ENCODE measurements around the gene HOXC9. TPM values are rescaled to one million over a fixed set of nuclear protein-coding genes. Genes with fewer than 3 reads are reported as not detected.

HOXC9 gene
- polyA plus RNA-seq, 1 donor: 17.4 TPM

DNA sequence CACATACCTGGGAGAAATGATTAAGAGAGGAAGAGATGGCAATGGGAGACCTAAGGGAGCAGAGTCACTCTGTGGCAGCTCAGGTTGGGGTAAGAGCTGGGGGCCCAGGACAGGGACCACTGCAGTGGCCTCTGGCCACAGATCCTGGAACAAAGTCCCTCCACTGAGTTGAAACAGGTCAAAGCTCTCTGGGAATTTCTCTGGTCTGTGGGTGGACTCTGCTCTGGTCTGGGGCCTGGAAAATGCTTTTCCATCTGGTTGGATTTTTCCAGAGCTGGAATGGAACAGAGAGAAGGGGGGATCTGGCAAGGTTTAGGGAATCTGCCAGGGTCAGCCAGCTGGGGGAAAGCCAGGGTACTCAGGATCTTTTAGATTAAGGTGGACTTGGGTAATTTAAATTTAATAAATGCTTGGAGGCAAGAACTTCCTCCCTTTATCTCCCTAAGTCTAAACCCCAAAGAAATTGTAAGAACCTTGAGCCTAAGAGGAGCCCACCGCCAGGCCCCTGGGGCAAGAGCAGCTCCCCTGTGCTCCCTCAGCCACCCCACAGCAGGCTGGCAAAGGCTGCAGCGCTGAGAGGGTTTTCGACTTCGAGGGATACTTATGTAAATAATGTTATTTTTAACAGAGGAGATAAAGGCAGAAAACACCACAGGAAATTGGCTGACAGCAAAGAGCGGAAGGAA lies 11.3 kb upstream of the HOXC9 start:
- no peak for DNase-seq

DNA sequence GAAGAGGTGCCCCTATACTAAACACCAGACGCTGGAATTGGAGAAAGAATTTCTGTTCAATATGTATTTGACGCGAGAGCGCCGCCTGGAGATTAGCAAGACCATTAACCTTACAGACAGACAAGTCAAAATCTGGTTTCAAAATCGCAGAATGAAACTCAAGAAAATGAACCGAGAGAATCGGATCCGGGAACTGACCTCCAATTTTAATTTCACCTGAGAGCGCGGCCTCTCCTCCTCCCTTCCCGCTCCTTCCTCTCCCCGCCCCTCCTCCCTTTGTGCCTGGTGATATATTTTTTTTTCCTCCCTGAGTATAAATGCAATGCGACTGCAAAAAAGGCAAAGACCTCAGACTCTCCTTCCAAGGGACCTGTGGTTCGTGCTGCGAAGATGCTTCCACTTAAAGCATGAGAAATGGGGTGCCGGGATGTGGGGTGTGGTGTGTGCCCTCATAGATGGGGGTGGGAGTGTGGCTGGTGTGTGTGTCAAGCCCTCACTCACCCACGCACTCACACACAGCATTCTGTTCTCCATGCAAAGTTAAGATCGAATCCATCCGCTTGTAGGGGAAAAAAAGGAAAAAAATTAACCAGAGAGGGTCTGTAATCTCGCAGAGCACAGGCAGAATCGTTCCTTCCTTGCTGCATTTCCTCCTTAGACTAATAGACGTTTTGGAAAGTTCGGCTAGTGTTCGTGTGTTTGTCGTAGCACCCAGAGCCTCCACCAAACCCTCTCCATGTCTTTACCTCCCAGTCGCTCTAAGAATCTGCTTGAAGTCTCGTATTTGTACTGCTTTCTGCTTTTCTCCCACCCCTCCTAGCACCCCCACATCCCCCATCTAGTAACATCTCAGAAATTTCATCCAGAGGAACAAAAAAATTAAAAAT lies 10.5 kb upstream of the HOXC9 start:
- DNase-seq: no peak

DNA sequence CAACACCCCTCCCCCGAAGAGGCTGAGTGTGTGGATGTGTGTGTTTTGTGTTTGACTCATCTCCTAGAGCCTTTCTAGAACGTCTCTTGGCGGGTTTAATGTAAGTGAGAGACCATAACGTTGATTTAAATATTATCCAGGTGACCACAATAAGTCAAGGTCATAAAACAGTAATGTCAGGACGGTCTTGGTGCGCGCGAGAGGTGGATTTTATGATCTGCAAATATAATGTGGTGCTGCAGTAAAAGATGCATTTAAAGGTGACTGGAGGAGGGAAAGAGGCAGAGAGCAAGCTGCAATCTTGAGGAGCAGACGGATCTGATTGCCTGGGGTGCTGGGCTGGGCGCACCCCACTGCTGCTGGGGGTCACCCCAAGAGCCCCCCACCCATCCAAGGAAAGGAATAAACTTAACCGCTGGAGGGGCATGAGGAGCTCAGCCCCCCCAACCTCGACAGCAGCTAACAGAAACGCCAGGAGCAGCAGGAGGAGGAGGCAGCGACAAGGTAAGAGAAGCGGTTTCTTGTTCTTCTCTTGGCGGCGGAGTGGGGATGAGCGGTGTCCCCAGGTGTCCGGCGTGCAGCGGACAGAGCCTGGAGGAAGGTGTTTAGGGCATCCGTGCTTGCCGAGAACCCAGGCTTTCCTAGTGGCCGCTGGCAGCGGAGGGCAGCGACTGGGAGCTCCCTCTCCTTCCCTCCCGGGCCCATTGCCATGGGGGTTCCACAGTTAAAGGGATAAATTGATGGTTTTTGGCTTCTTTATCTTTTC lies 9.5 kb upstream of the HOXC9 start:
- no peak for DNase-seq

DNA sequence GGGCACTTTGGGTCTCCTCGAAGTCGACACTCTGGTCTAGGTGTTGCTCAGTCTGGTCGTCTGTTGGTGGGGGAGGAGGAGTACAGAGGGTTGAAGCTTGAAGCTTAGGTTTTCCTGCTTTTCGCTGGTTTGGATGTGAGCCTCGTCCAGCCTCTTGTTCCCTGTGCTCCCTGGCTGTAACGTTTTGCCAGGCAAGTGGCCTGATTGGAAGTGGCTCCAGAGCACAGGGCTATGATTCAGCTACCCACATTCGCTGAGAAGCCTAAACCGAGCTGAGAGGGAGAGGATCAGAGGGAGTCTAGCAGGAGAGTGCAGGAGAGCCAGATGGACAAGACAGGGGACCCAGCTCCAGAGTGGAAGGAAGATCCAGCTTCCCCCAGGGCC lies 8.9 kb upstream of the HOXC9 start:
- DNase-seq: no peak

DNA sequence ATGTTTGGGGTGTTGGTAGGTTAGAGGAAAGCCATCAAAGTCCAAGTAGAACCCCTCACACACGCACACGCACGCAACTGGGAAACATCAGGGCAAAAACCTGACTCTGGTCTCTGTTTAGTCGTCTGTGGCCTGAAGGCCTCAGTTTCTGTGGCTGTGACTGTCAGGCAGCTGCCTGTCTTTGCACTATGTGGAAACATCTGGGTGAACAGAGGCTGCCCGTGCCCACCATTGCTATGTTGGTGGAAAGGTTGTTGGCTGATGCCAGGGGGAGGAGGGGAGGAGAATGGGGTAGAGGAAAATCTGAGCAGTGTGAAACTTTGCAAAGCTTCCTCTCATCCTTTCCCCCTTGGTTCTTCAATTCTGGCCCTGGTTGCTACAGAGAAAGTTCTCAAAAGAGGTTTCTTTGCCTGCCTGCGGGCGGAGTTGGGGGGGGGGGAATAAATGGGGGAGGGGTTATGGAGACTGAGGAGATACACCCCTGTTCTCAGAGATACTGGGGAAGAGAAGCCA lies 7.5 kb upstream of the HOXC9 start:
- DNase-seq: no peak

DNA sequence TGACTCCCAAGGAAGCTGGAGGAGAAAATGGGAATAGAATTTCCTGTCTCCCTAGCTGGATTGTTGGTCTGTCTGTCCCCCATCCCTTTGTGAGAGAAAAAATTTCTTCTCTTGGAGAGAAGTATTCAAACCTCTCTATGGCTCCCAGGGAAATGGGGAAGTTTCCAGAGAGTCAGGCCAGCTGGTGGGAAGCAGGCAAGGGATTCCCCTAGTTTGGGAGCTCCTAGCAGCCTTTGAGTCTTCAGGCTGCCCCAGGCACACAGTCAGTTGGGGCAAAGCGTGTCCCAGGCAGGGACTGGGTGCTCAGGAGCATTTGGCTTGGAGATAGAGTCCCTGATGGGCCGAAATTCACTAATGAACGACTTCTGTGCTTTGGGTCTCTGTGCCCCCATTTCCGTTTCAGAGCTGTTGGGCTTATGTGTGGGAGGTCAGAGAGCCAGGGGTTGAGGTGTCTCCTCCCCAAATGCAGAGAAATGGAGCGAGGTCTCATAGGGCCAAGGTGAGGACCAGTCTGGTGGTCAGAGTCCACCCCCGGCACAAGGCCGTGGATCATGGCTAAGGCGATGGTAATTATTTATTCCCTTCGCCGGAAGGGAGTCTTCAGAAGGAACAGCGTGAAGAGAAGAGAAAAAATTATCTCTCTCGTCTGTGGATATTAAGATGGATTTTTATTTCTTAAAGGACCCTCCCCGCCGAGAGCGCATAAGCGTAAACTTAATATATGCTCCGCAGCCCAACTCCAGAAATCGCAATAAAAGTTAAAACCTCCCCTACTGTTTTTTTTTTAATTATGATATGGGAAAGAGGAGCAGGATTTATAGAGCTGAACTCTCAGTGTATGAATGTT lies 6.6 kb upstream of the HOXC9 start:
- peak; percentile 53 for DNase-seq

DNA sequence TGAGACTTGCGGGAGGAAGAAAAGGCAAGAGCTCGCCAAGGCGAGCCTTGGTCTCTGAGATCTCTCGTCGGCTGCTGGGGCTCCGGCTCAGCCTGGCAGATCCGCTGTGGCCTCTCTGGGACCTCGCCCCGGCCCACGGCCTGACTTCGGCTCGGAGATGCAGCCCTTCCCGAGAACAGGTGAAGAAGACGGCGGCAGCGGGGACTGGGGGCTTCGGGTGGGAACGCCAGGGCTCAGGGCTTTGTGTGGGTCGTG lies 6.0 kb upstream of the HOXC9 start:
- DNase-seq: peak; percentile 66

DNA sequence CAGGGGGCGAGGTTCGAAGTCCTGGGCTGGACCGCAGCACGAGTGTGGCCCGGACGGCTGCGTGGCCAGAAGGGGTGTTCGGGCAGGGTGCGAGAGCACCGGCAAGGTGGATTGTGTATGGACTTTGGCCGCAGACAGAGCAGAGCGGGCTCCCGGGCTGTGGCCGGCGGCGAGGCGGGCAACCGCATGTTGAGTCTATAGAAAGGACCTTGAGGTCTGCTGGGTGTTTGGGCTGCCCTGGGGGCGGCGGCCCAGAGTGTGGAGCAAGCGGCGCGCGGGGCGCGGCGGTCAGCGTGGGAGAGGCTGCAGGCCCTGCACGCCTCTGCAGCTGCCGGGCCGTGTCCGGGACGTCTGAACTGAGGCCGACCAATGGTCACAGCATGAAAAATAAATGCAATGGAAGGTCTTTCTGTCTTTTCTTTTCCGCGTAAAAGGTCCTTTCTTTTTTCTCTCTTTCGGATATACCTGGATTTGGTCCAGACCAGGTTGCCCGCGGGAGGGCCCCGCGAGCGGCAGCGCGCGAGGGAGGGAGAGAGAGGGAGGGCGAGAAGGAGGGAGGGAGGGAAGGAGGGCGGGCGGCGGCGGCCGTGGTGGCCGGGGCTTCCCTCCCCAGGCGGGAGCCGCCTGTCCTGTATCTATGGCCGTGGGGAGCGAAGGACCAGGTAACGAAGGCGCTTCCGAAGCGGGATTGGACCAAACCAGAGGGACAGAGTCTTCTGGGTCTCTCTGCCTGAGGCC lies 5.5 kb upstream of the HOXC9 start:
- DNase-seq: peak; percentile 59

DNA sequence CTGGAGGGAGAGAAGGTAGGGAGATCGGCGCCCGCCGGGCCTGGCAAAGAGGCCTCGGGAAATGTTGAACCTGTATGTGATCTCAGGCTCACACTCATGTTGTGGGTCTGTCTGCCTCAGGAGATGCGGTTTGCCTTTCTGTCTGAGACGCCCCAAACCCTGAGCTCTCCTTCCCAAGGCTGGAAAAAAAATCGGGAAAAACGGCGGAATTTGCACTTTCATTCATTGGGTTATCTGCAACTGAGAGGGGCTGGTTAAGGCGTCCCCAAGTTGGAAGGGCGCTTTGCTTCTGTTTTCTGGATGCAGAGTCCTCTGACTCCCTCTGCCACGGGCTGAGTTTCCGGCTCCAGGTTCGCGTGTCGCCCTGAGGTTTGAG lies 5.0 kb upstream of the HOXC9 start:
- no peak for DNase-seq

DNA sequence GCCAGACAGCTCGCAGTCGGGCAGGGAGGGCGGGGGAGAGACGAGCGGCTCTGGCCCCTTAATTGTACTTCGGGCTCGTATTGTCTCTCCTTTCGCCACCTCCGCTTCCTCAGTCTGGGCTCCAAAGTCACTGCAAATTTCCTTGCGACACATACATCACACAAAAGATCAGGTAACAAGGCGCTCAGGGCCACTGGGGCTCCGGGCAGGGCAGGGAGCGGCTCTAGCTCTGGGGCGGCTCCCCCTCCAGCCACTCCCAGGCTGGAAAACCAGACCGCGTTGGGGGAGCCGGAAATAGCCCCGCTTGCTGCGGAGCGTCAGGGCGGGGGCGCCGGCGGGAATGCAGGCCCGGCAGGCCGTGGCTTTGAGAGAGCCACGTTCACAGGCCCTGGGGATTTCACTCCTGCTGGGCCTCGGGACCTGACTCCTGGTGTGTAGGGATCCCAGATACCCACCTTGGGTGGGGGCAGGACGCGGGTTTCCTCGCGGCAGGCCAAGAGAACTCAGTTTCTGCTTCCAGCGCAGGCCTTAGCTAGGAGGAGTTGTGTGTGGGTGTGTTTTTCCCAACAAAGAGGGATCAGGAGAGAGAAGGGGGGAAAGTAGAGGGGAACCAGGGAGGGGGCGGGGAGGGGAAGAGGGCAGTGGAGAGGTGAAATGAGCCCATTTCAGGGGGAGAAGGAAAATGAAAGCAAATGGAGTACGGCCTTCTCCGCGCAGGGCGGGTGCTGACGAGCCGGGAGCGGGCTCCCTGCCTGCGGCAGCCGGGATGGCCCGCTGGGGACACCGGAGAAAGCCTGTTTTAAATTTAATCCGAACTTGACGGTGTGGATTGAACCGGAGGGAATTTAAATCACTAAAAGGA lies 4.4 kb upstream of the HOXC9 start:
- DNase-seq: no peak

DNA sequence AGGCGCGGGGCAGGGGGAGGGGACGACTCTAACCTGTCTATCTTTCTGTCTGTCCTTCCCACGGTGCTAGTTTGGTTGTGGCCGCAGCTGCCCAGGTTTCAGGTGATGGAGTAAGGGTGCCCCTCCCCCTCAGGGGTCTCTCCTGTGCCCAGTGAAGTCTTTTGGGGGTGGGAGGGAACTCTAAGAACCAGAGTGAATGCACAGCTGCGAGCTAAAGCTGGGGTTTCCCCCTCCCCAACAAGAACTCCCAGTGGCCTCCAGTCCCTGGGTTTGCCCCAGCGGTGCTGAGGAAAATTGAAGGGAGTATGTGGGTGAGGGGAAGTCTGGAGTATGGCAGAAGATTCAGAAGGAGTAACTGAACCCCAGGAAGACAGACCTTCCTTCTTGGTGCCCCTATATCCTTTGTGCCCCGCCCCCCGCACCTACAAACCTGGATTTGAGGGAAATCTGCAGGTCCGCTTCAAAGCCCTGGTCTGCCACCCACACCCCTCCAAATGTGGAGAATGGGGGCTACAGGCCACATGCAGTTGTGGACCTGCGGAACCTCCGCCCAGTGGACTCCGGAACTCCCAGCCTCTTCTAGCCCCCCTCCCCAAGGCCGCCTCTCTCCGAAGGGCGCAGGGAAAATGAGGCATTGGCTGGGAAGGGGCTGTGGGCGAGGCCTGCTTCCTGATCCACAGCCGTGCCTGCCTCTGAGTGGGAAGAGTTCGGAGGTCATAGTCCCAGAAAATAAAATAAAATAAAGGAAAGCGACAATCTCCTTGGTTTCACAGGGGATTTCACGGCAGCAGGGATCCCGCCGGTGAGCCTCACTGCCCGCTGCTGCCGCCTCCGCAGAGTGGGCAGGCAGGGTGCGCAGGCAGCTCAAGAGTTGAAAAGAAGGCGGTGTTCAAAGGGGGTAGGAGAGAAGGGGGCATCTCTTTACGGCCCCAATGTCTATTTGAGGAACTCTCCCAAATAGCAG lies 3.4 kb upstream of the HOXC9 start:
- DNase-seq: no peak

DNA sequence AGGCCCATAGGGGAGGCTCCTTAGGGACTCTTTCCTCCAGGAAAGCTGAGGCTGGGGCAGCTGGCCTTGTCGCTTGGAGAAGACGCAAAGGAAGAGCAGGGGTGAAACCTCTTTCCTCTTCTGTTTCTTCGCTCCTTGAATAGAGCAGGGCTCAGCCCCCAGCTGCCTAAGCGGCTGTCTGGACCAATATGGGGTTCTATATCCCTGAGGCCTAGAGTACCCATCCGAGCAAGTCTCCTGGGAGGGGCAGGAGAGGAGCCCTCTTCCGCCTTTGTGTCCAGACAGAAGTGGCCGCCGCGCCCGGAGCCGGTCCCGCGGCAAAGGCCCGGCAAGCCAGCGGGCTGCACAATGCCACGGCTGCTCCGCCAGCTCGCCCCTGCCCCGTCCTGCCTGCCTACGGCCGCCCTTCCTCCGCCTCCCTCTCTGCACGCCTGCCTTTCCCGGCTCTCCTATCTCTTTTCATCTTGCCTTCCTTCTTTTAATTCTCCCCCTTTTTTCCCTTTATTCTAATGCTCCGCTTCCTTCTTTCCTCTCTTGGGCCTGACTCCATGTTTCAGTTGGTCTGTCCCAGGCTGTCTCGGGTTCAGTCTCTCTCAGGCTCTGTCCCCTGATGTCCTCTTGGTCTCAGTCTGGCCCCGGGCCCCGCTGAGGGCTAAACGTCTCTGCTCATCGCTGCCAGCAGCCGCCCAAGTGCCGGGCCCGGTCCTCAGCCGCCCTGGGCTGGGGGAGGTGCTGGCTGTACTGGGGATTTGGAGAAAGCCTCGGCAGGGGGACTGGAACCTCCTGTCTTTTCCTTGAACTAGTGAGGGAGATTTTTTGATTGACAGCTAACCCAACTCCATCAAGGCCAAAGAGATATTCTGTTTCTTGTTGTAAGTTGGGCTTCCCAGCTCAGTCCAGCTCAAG lies 2.5 kb upstream of the HOXC9 start:
- DNase-seq: no peak

DNA sequence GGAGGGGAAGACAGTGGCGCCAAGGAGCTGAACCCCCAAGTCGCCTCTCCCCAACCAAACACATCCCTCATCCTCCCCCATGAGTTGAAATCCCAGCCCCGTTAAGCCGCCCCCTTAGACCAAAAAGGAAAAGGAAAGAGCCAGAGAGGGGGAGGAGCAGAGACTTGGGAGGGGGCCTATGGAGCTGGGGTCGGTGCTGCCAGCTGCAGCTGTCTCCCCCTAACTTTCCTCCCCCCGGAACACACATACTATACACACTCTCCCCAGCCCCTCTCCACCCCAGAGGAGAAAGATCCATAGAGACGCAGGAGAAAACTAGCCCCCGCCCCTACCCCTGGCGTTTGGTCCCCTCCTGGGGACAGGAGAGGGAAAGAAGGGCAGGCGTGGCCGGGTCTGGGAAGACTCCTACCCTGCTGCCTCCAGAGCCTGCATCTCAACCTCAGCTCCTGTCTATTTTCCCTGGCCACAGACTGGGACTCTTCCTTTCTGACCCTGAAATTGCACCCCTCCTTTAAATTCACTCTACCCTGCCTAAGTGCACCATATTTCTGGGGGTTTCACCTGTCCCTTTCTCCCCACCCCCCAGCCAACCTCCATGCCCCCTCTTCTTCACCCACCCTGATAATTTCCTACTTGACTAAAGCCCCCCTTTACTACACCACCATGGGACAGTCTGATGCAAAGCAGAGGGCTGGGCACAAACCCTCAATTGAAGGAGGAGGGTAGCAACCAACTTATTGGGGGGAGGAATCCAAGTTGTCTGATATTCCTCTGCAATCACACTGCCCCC lies 1.7 kb upstream of the HOXC9 start:
- DNase-seq: no peak

DNA sequence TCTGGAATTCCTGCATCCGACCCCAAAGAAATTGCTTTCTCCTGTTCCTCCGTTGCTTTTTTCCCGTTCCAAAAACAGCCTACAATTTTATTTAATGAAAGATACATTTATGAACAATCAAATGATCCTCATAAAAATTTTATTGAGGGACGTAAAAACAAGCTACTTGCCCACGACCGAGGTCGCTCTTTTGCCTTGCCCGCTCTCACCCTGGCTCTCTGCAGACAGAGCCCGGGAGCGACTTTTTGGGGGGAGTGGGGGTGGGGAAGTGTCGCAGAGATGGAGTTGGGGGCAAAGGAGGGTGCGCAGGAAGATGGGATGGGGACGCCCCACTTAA lies 1.1 kb upstream of the HOXC9 start:
- DNase-seq: peak; percentile 11

DNA sequence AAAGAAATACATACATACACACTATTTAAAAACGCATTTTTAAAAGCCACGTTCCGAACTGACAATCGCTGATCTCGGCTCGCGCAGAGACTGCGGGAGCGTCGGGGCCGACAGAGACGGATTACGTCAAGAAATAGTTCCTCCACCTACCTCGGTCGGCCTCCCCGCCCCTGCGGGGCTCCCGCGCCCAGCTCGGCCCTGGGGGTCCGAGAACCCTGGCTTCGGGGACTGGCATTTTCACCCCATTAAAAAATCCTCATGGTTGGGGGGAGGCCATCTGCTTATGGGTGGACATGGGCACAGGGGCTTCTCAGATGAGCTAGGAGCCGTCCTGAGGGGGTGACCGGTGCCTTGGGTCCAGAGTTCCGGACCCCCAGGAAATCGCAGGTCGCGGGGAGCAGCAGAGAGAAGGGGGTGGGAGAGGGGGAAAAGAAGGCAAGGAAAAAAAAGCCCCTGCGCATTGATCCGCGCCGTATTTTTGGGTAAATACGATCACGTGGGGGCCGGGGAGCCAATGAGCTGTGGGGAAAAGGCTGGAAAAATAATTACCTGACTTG lies 324 bp upstream of the HOXC9 start:
- peak; percentile 89 for DNase-seq

DNA sequence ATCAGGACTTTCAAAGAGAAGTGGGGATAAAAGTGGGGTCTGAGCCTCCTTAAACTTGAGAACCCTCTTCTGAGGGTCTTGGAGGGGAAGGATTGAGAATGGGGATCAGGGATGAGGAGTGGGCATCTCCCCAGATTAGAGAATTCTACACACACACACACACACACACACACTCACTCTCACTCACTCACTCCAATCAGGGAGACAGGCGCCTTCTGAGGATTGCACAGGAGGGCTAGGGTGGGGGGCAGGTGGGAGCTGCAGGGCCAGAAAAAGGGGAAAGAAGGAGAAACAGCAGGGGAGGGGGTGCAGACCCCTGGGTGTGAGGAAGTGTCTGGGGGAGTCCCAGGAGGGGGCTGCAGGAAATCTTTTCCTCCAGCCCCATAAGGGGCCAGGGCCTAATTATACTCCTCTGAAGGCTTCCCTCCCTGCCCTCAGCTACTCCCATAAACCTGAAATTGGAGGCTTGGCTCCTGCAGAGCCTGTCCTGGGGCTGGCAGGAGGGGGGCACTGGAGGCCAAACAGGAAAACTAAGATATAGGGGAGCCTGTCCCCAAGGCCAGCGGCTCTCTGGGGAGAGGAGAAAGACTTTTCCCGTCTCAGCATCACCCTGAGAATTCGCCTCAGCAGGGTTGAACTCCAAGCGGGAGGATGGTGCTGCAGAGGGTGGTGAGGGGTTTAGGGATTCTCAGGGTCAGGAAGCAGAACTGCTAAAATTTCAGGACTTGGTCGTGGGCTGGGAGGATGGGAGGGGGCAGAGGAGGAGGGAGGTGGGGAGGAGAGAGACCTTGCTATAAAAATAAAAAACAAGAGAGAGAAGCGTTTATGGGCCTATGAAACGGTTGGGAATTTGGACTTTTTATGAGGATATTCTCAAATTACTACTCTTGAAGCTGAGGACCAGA lies 1.6 kb downstream of the HOXC9 start:
- DNase-seq: no peak

All from hindlimb muscle (tissue), 1 donor.